Non-pigmented ciliary epithelial cell (primary cell): ENCODE results near the gene GFOD2.
A peak's percentile ranks its signal among the peaks of the same experiment; 100 is the strongest.

Source experiments
- DNase-seq: peaks from one replicate; pipeline ENCODE4 v3.0.0-alpha.2; 2010; ENCODE audit warnings: low read depth

The GFOD2 gene

DNA sequence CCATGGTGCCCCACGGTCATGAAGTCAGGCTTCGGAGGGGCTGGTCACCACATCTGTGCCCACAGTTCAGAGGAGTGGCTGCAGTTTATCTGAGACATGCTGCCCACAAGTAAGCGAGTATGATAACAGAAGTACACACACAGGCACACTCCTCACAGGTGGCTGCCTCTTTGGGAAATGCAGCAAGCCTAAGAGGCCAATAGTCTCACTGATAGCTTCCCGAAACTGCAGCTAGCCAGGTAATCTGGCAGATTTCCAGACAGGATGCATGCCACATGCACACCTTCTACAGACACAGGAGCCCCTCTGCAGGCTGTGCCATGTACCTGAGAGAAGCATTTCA lies 12.6 kb upstream of the GFOD2 start:
- no peak for DNase-seq

DNA sequence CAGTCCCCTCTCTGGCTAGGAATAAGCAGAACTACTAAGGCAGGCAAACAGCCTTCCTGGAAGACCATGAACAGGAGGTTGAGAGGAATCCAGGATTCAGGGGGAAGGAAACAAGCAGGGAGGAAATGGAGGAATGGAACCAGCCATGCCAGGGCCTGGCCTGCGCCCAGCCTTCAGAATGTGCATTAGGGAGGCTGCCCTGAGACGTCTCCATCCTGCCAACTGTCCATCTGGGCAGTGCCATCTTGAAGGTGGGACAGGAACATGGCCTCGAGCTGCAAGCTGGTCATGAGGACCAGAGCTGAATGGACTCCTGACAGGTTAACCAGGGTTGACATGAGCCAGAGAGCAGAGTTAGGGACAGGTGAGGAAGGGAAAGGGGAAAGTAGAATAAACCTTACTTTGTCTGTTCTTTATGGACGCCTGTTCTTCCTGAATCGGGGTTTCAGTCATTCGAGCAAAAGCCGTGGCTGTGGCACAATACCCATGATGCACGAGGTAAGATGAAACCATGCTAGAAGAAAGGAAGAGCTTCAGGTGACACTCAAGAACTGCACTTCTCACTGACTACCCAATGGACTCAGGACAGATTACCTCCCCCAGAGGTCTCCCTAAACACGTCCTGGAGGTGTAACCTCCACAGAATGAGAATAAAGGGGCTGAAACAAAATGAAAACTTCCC lies 12.1 kb upstream of the GFOD2 start:
- DNase-seq = no peak

DNA sequence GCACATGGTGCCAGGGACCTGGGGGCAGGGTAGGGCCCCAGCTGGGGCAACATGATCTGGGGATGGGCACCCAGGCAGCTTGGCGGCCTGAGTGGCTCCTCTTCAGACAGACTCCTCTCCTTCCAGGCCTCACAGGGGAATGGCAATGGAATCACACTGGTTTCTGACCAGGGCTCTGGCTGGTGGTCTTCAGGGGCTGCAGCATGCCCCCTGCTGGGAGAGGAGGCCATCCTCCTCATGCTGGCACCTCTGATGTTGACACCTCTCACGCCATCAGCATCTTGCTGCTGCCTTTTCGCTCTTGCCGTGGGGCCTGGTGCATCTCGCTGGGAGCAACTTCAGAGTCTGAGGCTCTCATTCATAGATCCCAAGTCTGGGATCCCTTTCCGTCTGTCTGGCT lies 11.2 kb upstream of the GFOD2 start:
- no peak for DNase-seq

DNA sequence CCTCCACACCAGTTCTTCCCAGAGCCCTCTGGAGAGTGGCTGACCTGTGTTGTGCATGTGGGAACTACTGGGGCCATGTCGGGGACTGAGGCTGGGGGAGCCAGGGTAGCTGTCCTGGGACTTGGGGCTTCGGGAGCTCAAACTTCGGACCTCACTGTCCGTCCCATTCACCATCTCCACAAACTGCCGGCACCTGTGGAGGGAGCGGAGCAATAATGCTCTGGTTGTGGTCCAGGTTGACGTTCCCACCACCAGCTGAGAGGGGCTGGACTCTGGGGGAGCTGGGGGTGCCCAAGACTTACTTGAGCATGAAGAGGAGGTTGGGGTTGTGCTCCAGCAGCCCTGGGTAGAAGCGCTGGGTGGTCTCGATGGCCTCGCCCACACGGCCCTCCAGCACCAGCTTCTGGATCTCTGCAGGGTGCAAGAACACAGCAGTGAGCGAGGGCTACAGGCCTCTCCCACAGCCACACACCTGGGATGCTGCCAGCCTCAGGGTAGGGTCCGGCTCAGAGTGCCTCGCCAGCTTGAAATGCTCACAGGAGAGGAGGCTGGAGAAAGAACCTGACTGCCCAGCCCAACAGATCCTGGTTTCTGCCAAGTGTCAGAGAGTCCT lies 10.6 kb upstream of the GFOD2 start:
- DNase-seq = no peak

DNA sequence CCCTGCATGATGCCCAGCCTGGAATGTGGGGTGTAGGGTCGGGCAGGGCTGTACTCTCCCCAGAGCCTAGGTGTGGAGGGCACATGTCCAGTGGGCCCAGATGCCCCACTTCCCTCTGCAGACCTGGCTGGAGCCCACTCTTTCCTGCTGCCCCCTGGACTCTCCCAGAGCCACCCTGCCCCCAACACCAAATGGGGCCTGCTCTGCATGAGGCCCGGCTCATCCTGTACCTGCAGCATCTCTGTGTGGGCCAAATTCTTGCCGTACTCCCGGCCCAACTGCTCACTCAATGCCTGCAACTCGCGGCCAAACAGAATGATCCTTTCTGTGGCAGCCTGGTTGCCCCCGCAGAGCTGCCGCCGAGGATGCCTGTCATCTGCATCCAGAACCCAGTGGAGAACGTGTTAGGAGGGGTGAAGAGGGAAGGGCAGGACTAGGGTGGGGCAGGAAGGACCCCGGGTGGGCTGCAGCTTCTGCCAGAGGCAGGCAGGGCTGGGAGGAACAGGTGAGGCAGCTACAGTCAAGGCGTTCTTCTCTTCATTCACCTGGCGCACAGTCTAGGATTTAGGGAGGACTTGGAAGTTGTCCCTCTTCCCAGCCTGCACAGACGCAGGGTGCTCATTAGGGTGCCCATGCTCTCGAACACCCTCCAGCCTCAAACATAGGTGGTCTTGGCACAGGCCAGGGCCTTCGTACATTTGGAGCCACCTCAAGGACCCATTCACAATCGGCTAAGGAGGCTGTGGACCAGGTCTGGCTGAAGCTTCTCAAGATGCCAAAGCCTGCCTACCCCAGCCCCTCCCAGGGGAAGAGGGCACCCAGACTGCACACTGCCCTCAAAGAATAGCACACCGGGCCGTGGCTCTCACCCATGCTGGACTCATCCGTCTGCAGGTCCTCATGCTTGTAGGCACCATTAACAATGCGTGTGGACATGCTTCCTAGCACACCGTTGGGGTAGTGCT lies 8.7 kb upstream of the GFOD2 start:
- DNase-seq = no peak

DNA sequence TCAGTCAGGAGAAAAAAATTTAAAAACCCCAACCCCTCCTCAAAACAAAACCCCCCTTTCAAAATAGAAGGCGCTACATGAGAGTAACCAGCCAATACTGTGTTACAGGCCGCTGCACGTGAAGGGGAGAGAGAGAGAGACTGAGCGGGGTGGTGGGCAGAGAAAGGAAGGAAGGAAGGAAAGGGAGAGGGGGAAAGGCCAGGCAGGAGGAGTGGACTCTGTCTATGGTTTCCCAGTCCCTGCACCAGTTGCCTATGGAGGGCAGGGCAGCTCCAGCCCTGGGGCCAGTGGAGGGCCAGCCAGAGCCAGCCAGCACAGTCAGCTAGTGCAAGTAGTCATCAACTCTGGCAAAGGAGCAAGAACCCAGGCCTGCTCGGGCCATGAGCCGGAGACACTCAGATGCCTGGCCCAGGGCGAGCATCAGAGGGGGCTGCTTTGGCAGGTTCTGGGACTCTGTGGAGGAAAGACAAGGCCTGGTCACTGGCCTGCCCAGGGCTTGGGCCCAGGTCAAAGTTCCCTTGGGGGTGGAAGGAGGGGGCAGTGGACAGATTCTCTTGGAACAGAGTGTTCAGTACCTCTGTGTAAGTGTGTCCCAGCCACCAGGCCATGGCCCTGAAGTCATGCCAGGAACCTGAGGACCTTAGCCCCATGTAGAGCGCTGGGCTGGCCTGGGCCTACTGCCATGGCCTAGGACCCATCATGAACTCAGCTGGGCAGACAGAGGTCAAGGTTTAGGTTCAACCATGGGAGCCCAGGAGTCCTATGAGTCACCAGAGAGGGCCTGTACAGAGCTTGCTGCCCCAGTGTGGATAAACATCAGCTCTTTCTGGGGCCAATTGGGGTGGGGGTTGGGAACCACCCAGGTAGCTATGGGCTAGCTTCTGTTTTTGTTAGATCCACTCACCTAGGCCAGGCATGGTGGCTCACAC lies 7.3 kb upstream of the GFOD2 start:
- no peak for DNase-seq

DNA sequence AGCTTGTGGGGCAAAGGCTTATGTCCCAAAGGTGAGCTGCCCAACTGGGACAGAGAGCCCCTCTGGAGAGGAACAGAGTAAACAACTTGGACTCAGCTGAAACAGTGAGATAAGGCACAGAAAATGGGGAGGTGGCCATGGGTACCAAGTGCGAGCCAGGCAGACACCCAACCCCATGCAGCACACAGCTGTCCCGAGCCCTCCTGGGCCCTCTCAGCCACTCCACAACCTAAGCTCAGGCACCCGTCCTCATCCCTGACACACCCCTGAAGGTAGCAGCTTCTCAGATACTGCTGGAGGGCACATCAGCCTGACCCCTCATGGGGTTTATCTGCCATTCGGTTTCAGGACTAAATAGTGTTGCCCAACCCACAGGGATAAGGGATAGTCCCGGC lies 4.8 kb upstream of the GFOD2 start:
- DNase-seq = no peak

DNA sequence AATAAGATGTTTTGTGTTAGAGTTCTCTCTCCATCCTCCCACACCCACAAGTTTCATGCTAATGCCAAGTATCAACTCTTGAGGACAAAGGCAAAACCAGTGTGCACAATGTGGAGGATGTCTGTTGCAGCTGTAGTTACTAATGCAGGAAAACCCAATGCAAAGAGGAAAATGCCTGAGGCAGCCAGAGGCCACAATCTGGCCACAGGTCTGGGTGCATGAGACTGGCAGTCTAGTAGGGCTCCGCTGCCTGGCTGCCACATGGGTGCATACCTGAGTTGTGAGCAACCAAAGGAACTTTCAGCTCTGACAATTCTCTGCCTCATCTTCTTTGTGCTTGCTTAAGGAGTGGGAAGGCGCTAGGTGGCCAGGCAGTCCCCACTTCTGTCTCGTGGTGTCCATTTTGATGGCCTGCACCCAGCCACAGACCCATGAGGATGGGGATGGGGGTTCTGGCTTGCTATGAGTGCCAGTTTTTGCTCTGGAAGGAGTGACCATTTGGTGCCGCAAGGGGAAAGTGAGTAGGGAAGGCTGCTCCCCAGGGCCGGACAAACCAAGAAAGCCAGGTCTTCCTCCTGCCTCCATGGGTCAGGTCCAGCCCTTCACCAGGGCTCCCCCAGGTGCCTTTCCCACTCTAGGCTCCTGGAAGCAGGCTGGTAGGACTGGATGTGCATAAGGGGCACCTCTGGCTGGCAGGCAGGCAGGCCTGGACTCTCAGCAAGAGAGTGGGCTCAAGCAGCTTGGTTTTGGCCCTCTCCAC lies 4.2 kb upstream of the GFOD2 start:
- peak; percentile 26 for DNase-seq

DNA sequence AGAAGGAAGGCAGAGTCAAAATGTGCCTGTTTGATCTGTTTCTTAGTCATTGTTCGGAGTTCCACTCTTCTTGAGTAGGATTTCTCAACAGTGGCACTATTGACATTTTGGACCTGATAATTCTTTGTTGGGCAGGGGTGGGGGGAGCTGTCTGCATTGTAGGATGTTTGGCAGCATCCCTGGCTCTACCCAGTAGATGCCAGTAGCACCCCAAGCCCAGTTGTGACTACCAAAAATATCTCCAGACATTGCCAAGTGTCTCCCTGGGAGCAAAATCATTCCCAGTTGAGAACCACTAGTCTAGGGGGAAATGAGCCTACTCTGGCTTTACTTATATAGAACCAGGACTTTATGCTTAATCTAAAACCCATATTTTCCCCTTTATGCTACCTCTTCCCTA lies 1.1 kb upstream of the GFOD2 start:
- no peak for DNase-seq

DNA sequence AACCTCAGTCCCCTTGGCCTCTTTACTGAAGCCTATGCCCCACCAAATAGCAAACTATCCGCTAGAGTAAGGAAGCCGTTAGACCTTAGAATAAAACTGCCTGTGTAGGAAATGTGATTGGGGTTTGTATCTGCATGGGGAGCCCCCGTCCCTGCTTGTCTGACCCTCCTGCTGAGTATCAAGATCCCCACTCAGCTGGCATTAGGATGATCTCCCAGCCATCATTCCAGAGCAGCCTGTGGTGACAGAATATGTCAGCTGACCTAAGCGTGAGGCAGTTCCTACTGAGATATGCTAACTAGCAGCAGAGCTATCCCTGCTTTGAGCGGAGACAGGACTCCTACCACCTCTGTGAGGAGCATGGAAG lies 645 bp upstream of the GFOD2 start:
- peak; percentile 19 for DNase-seq

DNA sequence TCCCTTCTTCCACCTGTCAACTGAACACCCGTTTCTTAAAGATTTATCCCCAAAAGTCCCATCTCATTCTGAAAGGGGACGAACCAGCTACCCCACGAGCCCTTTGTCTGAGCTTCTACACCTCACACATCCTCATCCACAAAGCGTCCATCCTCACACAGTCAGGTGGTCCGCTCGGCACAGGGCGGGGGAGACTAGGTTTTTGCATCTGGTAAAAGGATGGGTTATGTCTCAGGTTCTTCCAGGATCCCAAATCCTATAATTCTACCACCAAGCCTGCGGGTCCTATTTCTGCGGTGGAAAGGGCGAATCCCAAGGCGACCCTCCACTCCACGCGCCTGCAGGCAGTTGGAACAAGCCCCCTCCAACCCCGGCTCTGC lies 458 bp downstream of the GFOD2 start:
- no peak for DNase-seq

DNA sequence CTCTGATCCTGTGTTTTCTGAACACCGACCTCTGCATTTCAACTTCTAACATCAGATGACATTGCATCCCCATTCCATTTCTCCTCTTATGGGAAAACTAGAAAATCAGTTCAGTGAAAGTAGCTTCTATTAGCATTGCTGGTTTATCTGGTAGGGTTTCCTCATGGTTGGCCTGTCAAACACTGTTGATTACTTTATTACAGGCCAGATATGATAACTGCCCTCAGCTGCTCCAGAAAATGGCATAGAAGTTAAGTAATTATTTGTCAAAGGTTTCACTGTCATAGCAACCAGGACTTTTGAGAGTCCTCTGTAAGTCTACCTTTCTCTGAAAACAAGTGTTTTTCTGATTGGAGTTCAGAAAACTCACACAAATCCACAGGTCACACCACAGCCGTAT lies 3.0 kb downstream of the GFOD2 start:
- DNase-seq = no peak

DNA sequence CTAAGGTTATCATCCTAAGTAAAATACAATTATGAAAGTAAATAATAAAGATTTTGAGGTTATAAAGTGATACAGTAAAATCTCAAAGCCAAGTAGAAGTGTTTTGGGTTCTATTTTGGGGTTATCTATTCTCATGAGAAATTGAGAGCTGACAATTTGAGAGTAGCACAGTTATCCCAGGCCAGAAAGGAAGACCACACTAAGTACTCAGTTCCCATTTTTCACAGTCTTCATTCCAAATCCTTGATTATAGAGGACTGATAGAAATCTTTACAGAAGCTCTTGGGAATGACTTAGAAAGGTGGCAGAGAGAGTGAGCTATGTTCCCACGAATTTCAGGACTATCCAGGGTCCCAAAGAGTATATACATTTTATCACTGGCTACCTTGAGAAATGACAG lies 4.6 kb downstream of the GFOD2 start:
- no peak for DNase-seq

DNA sequence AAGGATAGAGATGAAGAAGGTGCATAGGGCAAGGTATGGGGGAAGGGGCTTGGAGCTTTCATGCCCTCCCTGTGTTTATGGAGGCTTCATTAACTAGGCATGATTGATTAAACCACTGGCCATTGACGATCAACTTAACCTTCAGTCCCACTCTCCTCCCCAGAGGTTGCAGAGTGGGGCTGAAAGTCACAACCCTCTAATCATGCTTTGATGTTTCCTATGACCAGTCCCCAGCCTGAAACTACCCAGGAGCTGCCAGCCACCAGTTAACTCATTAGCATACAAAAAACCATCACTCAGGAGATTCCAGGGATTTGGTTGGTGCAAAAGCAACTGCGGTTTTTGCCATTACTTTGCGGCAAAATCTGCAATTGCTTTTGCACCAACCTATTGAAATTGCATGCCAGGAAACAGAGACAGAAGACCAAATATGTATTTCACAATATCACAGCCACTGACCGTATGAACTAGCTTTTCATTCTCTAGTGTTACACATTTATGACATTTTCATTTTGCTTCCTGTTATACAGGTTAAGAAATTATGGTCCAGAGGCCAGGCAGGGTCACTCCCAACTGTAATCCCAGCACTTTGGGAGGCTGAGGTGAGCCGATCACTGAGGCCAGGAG lies 5.4 kb downstream of the GFOD2 start:
- DNase-seq = no peak

DNA sequence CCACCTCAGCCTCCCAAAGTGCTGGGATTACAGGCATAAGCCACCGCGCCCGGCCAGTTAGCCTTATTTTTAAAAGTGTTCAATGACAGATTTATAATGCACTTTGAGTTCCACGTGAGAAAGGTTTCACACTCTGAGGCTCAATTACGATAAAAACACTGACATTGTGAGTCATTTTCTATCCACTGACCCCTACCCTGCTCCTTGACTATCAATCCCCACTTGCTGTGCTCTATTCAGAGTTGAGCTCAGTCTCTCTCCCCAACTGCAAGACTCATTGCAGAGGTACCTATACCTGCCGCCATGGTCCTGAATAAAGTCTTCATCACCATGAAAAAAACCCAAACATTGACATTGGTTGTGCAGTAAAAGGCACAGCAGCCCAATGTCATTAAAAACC lies 8.5 kb downstream of the GFOD2 start:
- DNase-seq = no peak

DNA sequence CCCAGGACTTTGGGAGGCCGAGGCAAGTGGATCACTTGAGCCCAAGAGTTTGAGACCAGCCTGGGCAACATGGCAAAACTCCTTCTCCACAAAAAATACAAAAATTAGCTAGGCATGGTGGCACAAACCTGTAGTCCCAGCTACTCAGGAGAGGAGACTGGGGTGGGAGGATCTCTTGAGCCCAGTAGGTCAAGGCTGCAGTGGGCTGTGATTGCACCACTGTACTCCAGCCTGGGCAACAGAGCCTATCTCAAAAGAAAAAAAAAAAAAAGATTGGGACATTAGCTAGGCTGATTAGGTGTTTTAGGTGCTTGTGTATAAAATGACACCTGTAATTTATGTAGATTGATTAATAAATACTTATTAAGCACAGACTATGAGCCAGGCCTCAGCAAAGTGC lies 10.1 kb downstream of the GFOD2 start:
- DNase-seq = no peak

DNA sequence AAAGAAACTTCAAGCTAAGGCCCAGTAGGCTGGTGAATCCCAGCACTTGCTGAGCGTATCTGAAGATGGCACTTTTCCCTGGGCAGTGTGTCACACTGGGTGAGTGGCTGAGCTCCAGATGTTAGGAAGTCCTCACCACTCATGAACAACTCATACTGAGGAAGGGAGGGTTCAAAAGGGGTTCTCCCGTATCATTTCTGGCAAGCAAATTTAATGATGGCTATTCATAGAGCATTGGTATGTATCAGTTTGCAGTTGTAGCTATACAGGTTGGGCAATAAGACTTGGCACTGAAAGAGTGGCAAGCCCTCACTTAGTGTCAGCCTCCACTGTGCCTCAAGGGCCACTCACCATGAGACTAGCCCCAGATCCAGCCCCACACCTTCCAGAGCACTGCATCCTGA lies 10.7 kb downstream of the GFOD2 start:
- DNase-seq = no peak

DNA sequence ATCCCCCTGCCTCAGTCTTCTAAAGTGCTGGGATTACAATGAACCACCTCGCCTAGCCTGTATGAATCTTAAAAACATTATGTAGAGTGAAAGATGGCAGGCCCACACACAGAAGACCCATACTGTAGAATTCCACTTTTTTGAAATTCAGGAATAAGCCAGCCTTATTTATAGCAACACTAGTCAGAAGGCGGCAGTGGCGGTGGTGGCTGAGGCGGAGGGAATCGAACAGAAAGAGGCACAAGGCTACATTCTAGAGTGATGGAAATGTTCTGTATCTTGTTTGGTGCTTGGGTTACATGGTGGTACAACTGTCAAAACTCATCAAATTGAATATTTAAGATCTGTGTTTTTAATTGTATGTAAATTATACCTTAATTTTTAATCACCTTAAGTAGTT lies 11.3 kb downstream of the GFOD2 start:
- no peak for DNase-seq

DNA sequence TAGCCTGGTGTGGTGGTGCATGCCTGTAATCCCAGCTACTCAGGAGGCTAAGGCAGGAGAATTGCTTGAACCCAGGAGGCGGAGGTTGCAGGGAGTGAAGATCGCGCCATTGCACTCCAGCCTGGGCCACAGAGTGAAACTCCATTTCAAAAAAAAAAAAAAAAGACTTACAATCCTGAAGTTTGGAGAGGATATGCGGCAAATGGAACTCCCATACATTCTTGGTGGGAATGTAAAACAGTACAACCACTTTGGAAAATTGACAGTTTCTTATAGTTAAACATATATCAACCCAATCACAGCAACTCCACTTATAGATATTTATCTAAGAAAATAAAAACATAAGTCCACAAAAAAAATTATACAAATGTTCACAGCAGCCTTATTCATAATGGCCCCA lies 11.9 kb downstream of the GFOD2 start:
- no peak for DNase-seq

DNA sequence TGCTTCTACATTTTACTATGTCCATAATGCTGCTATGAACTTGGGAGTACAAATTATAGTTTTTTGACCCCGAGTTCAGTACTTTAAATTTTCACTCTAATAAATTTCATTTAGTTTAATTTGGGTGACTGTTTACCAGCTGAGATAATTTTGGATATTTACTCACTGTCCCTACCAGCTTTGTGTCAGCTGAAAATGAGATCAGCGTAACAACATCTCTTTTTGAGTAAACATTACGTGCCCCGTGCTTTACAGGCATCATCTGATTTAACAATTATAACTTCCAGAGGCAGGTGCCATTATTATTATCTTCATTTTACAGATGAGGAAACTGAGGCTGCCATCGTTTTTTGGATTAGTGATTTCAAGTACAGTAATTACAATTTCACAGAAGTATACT lies 15.0 kb downstream of the GFOD2 start:
- DNase-seq = no peak

DNA sequence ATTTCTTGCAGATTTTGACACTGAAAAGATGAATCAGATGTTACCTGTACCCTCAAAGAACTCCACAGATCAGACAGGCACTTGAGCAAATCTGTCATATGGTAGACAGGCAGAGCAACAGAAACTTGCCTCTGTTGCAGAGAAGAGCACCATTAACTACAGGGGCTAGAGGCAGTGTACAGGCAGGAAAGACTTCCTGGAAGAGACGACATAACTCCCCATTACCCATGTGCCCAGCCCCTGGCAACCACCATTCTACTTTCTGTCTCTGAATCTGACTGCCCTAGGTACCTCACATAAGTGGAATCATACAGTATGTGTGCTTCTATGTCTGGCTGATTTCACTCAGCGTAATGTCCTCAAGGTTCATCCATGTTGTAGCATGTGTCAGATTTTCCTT lies 15.5 kb downstream of the GFOD2 start:
- DNase-seq = no peak
